Loucy (cell line): ENCODE data around the gene CSGALNACT2.

Experiments
- H2AFZ ChIP-seq: fragments of 200-600 bp; sonication (generic); 2 replicates; pipeline ENCODE4 v1.6.0; 2016; ENCODE audit warnings: antibody characterized with exemption, mild to moderate bottlenecking, low read length, moderate library complexity
- H3F3A ChIP-seq: fragments of 200-600 bp; 2 replicates; pipeline ENCODE4 v1.6.0; 2016; ENCODE audit warnings: antibody characterized with exemption, low read depth, mild to moderate bottlenecking
- H3K27me3 ChIP-seq: fragments of 200-600 bp; sonication (generic); 2 replicates; pipeline ENCODE4 v1.6.1; 2014; ENCODE audit warnings: low read length, mild to moderate bottlenecking; ENCODE audit not compliant: insufficient read depth, poor library complexity, severe bottlenecking
- H3K36me3 ChIP-seq: fragments of 200-600 bp; sonication (generic); 2 replicates; pipeline ENCODE4 v1.6.1; 2016; ENCODE audit warnings: low read length; ENCODE audit not compliant: insufficient read depth
- H3K4me1 ChIP-seq: fragments of 200-600 bp; sonication (generic); 2 replicates; pipeline ENCODE4 v1.5.1; 2014; ENCODE audit warnings: low read length, mild to moderate bottlenecking; ENCODE audit not compliant: insufficient read depth, poor library complexity, severe bottlenecking
- H3K4me2 ChIP-seq: fragments of 200-600 bp; sonication (generic); 2 replicates; pipeline ENCODE4 v1.6.0; 2014; ENCODE audit warnings: antibody characterized with exemption, low read length, low read depth, mild to moderate bottlenecking; ENCODE audit not compliant: poor library complexity, severe bottlenecking
- H3K4me3 ChIP-seq: fragments of 200-600 bp; sonication (generic); 2 replicates; pipeline ENCODE4 v1.5.1; 2014; ENCODE audit warnings: low read length, mild to moderate bottlenecking, mixed read lengths; ENCODE audit not compliant: poor library complexity, severe bottlenecking
- H3K79me2 ChIP-seq: fragments of 200-600 bp; sonication (generic); 2 replicates; pipeline ENCODE4 v1.6.1; 2014; ENCODE audit warnings: low read length; ENCODE audit not compliant: insufficient read depth
- H3K9ac ChIP-seq: fragments of 200-600 bp; sonication (generic); 2 replicates; pipeline ENCODE4 v1.6.0; 2014; ENCODE audit warnings: mild to moderate bottlenecking, low read depth, low read length, moderate library complexity; ENCODE audit not compliant: poor library complexity, severe bottlenecking
- H3K9me2 ChIP-seq: fragments of 200-600 bp; sonication (generic); replicated peaks from 2 replicates; pipeline ENCODE4 v1.6.1; 2016; ENCODE audit warnings: low read depth, low read length, mixed read lengths
- H3K9me3 ChIP-seq: fragments of 200-600 bp; sonication (generic); 2 replicates; pipeline ENCODE4 v1.6.1; 2014; ENCODE audit warnings: mild to moderate bottlenecking, antibody characterized with exemption, low read length, low read depth; ENCODE audit not compliant: insufficient read depth
- H4K20me1 ChIP-seq: fragments of 200-600 bp; sonication (generic); 2 replicates; pipeline ENCODE4 v1.6.0; 2014; ENCODE audit warnings: antibody characterized with exemption, low read length, mild to moderate bottlenecking; ENCODE audit not compliant: insufficient read depth, poor library complexity, severe bottlenecking
- EZH2phosphoT487 ChIP-seq: fragments of 200-600 bp; IDR thresholded peaks from 2 replicates; pipeline ENCODE4 v1.6.1; 2018; ENCODE audit warnings: antibody characterized with exemption, mild to moderate bottlenecking, moderate library complexity, borderline replicate concordance
- TF ChIP-seq, protein P1 (sequence below): fragments of 200-600 bp; sonication (generic); conservative IDR thresholded peaks from 2 replicates; pipeline ENCODE4 v1.5.1; 2014; ENCODE audit warnings: mild to moderate bottlenecking, antibody characterized with exemption, low read length

The CSGALNACT2 gene

GRCh38 chr10:43160046-43160920 lies 22.0 kb downstream of the CSGALNACT2 start:
- TF ChIP-seq EZH2phosphoT487: no peak
- TF ChIP-seq, protein P1, sequence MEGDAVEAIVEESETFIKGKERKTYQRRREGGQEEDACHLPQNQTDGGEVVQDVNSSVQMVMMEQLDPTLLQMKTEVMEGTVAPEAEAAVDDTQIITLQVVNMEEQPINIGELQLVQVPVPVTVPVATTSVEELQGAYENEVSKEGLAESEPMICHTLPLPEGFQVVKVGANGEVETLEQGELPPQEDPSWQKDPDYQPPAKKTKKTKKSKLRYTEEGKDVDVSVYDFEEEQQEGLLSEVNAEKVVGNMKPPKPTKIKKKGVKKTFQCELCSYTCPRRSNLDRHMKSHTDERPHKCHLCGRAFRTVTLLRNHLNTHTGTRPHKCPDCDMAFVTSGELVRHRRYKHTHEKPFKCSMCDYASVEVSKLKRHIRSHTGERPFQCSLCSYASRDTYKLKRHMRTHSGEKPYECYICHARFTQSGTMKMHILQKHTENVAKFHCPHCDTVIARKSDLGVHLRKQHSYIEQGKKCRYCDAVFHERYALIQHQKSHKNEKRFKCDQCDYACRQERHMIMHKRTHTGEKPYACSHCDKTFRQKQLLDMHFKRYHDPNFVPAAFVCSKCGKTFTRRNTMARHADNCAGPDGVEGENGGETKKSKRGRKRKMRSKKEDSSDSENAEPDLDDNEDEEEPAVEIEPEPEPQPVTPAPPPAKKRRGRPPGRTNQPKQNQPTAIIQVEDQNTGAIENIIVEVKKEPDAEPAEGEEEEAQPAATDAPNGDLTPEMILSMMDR: no peak

GRCh38 chr10:43160921-43161255 lies 22.6 kb downstream of the CSGALNACT2 start:
- no peaks in the 10 kb centered on the region for H3F3A ChIP-seq
- TF ChIP-seq, protein P1: no peak
- TF ChIP-seq EZH2phosphoT487: no peak
- H3K36me3 ChIP-seq: peaks cover 29% of the 10 kb centered on the region; the same call in 1 of the 2 replicates
- no peaks in the 10 kb centered on the region for H3K27me3 ChIP-seq
- no peaks in the 10 kb centered on the region for H3K9me3 ChIP-seq
- peaks cover 19% of the 10 kb centered on the region for H3K4me1 ChIP-seq
- no peak overlapping the region for H2AFZ ChIP-seq
- no peak overlapping the region for H3K4me2 ChIP-seq
- peaks cover 55% of the 10 kb centered on the region for H3K79me2 ChIP-seq
- H3K9me2 ChIP-seq: no peaks in the 10 kb centered on the region
- peaks cover 9% of the 10 kb centered on the region for H4K20me1 ChIP-seq
- H3K4me3 ChIP-seq: no peak overlapping the region
- H3K9ac ChIP-seq: no peak overlapping the region

More at GRCh38 chr10:43160046-43160920, 22.0 kb downstream of the CSGALNACT2 start:
- H3F3A ChIP-seq: no peaks in the 10 kb centered on the region
- no peak overlapping the region for H3K4me3 ChIP-seq
- H3K9ac ChIP-seq: no peak overlapping the region
- H3K27me3 ChIP-seq: no peaks in the 10 kb centered on the region
- H3K9me3 ChIP-seq: no peaks in the 10 kb centered on the region
- no peaks in the 10 kb centered on the region for H3K9me2 ChIP-seq
- no peak overlapping the region for H3K4me2 ChIP-seq
- peaks cover 29% of the 10 kb centered on the region; the same call in 1 of the 2 replicates for H3K36me3 ChIP-seq
- peaks cover 9% of the 10 kb centered on the region for H4K20me1 ChIP-seq
- H3K79me2 ChIP-seq: peaks cover 61% of the 10 kb centered on the region
- H2AFZ ChIP-seq: no peak overlapping the region
- H3K4me1 ChIP-seq: peaks cover 19% of the 10 kb centered on the region

GRCh38 chr10:43162604-43163003 lies 24.4 kb downstream of the CSGALNACT2 start:
- no peaks in the 10 kb centered on the region for H3F3A ChIP-seq
- peaks cover 4% of the 10 kb centered on the region for H4K20me1 ChIP-seq
- no peak overlapping the region for H3K9ac ChIP-seq
- peak overlapping the region; percentile 2 for H3K4me2 ChIP-seq
- H3K9me2 ChIP-seq: no peaks in the 10 kb centered on the region
- no peaks in the 10 kb centered on the region for H3K9me3 ChIP-seq
- H2AFZ ChIP-seq: no peak overlapping the region
- H3K36me3 ChIP-seq: peaks cover 29% of the 10 kb centered on the region; the same call in 1 of the 2 replicates
- peaks cover 23% of the 10 kb centered on the region for H3K4me1 ChIP-seq
- TF ChIP-seq, protein P1: no peak
- TF ChIP-seq EZH2phosphoT487: no peak
- no peak overlapping the region for H3K4me3 ChIP-seq
- no peaks in the 10 kb centered on the region for H3K27me3 ChIP-seq
- H3K79me2 ChIP-seq: peaks cover 38% of the 10 kb centered on the region
